Right hindlimb (tissue), 1 donor: Measurements from ENCODE around the gene TRIM43.
"Not testable (repeated sequence)": the region's sequence is repeated elsewhere in the genome, so short reads cannot be mapped to it uniquely, and the experiment has no call there.

Experiments
- DNase-seq: peaks from one replicate; pipeline ENCODE4 v3.0.0-alpha.2; 2018

TRIM43 gene

GRCh38 chr2:95641787-95642186 is 50.0 kb downstream of the TRIM43 start:
- DNase-seq: not testable (repeated sequence)

- not testable (repeated sequence) for DNase-seq
Measured at GRCh38 chr2:95642360-95642759, 50.6 kb downstream of the TRIM43 start.

GRCh38 chr2:95642951-95643350 is 51.1 kb downstream of the TRIM43 start:
- not testable (repeated sequence) for DNase-seq

GRCh38 chr2:95645312-95645711 is 53.5 kb downstream of the TRIM43 start:
- DNase-seq: not testable (repeated sequence)

DNA sequence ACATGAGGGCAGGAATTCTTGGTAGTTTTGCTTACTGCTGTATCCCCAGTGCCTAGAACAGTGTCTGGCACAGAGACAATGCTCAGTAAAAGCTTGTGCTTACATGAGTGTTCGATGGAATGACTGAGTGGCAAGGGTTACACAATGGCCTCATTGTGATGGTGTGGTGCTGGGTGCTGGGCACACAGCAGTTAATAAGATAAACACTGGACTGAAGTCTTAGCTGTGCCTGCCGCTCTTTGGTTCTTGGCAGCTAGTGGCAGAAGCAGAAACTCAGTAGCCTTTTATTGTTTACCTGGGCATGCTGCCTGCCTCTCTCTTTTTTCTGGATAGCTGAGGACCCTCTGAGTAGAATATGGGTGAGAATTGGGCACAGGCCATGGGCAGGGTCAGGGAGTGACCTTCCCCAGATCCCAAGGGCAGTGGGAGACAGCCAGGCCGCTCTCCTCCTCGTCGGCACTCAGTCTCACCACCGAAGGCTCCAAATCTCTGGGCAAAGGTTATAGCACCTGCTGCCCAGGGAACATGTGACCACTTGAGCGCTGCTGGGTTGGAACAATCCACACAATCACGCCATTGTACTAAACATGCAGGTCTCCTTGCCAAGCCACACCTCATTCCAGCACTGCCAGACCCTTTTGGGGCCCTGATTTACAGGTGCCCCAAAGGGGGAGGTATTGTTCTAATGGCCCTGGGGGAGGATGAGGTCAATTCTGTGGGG is 54.6 kb downstream of the TRIM43 start:
- DNase-seq: not testable (repeated sequence)

DNA sequence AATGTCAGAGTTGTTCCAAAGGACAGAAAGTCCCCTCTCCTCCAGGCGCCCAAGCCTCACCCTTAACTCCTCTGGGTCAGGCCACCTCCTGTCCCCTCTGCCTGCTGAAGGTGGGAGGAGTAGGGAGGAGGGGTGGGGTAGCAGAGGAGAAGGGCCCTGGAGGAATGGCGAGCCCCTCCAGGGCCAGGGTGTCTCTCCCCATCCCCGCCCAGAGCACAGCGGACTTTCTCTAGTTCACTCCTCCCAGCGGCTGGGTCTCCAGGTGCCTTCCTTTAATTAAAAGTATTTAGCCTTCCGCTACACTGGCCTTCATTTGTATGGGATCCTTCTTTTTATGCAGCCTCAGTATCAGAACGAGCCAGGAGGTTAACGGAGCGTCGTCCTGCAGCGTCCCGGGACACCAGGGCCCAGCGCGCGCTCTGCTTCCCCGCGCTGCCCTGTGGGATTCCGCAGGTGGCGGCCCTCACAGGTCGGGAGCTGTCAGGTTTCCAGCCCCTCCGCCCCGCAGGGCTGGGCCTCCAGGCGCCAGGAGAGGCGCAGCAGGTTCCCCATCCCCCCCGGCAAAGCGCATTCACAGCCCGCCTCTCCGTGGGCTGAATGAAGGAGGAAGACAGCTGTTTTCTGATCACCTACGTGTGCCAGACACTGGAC is 57.2 kb downstream of the TRIM43 start:
- not testable (repeated sequence) for DNase-seq
